AG09309 (cell line): ENCODE results near the gene SLF1.

Source experiments
- DNase-seq: peaks from one replicate; pipeline ENCODE4 v3.0.0-alpha.2; 2010; ENCODE audit warnings: low read depth
- H3K4me3 ChIP-seq: 2 replicates; pipeline ENCODE4 v1.5.1; 2011; ENCODE audit warnings: mild to moderate bottlenecking, low read depth, low read length, moderate library complexity; ENCODE audit not compliant: control insufficient read depth
- TF ChIP-seq, protein P1 (sequence below): IDR thresholded peaks from 2 replicates; pipeline ENCODE4 v1.5.1; 2011; ENCODE audit warnings: mild to moderate bottlenecking, low read depth, low read length, inconsistent platforms; ENCODE audit not compliant: insufficient read depth, control insufficient read depth; ENCODE audit errors: missing control alignments

The SLF1 gene

DNA sequence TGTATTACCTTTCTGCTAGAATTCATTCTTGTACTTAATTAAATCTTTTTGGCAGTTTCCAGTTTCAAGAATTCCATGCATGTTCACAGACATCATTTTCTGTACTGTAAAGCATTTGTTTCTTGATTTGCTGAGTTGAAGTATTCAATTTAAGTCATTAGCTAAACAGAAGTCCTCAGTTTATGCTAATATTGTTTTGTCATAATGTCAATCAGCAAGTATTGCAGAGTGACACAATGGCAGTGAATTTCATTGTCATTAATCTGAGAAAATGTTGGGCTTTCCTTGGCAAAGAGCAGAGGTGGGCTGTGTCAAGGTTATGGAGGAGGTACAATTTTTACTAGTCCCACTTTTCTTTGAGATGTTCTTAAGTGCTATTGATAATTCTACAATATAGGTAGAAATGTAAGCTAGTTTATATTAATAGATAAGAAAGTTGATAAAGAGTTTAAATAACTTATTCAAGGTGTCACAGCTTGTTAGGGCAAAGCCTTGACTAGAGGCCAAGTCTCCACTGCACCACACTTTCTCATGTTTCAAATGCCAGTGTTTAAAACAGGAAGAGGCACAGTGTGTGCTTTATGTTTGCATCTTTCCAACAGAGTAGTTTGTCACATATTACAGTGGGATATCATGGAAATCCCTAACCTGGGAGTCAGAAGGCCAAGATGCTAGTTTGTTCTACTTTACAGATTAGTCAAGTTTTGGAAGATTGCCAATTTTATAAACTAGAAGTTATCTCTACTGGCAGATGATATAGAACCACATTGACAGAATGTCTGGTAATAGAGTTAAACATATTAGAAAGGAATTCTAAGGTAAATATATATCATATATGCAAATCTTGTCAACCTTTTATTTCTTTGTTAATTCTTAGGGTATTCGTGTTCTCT is 56.3 kb downstream of the SLF1 start:
- DNase-seq: no peak
- TF ChIP-seq, protein P1, sequence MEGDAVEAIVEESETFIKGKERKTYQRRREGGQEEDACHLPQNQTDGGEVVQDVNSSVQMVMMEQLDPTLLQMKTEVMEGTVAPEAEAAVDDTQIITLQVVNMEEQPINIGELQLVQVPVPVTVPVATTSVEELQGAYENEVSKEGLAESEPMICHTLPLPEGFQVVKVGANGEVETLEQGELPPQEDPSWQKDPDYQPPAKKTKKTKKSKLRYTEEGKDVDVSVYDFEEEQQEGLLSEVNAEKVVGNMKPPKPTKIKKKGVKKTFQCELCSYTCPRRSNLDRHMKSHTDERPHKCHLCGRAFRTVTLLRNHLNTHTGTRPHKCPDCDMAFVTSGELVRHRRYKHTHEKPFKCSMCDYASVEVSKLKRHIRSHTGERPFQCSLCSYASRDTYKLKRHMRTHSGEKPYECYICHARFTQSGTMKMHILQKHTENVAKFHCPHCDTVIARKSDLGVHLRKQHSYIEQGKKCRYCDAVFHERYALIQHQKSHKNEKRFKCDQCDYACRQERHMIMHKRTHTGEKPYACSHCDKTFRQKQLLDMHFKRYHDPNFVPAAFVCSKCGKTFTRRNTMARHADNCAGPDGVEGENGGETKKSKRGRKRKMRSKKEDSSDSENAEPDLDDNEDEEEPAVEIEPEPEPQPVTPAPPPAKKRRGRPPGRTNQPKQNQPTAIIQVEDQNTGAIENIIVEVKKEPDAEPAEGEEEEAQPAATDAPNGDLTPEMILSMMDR: no peak
- H3K4me3 ChIP-seq: no peak overlapping the region

DNA sequence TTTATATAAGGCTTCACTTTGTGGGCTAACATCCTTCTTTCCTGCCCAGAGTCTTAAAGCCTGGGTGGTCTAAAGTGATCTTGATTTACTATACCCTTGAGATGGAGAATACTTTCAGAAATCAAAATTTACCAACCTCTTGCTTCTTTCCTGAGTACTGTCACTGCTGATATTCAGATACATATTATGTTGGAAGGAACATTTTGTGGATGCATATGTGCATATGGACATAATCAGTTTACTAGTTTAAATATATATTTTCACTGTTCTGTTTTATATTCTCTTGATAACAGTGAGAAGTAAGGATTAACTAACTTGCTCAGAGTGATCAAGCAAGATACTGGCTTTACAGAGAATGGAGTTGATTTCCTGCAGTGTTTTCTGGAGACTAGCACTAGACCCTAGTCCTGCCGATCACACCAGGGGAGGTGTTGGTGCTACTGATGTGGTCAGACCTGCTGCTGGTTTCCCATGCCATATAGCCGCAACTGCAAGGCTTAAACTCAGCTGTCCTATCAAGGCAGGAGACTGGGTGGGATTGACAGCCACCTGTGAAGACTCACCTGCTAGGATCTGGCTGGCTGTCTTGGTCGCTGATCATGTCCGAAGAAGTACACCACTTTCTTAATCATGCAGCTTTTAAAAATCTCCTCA is 57.6 kb downstream of the SLF1 start:
- H3K4me3 ChIP-seq: no peak overlapping the region
- TF ChIP-seq, protein P1: no peak
- no peak for DNase-seq

DNA sequence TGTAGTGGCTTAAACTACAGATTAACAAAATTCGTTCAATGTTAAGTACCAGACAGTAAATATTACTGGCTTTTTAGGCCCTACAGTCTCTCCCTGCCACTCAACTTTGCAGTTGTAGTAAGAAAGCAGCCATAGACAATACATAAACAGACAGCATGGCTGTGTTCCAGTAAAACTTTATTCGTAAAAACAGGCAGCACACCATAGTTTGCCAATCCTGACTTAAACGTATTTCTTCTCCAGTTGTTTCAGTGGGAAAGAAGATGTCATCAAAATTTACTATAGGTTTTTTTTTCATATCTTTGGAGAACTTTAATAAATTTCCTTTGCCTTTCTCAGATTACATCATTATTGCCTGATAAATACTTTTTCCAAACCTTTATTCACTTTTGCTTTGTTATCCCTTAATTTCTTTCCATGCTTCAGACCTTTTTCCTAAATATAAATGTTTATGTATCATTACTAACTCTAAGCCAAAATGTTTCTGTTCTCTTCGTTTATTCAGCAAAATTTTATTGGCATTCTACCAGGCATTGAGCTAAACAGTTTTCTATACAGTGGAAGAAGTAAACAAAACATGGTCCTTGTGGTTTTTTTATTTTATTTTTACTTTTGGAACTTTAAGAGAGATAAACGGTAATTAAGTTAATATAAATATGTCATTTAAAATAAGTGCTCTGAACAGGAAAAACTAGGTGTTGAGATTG is 64.5 kb downstream of the SLF1 start:
- TF ChIP-seq, protein P1: no peak
- H3K4me3 ChIP-seq: no peak overlapping the region

GRCh38 chr5:94689908-94690307 is 71.4 kb downstream of the SLF1 start:
- TF ChIP-seq, protein P1: no peak
- no peak overlapping the region for H3K4me3 ChIP-seq
- no peak for DNase-seq

More for the DNA sequence above, 64.5 kb downstream of the SLF1 start:
- no peak for DNase-seq

GRCh38 chr5:94690778-94691177 is 72.3 kb downstream of the SLF1 start:
- TF ChIP-seq, protein P1: no peak
- DNase-seq: no peak
- no peak overlapping the region for H3K4me3 ChIP-seq

- no peak overlapping the region for H3K4me3 ChIP-seq
- TF ChIP-seq, protein P1: no peak
- DNase-seq: no peak
Observed at GRCh38 chr5:94691291-94691690, 72.8 kb downstream of the SLF1 start.
